Astrocyte of the spinal cord (primary cell): Measurements from ENCODE around the gene ZBTB42.

Source experiments
- DNase-seq: peaks from one replicate; pipeline ENCODE4 v3.0.0; 2011; ENCODE audit warnings: low read depth, low spot score
- H3K4me3 ChIP-seq: 2 replicates; pipeline ENCODE4 v1.5.1; 2011; ENCODE audit warnings: low read depth, mild to moderate bottlenecking, low read length, moderate library complexity
- CTCF ChIP-seq: IDR thresholded peaks from 2 replicates; pipeline ENCODE4 v1.5.1; 2012; ENCODE audit warnings: low read depth, mild to moderate bottlenecking, low read length, inconsistent platforms
- in situ Hi-C: cut with HindIII; loops from 2 replicates; pipeline ENCODE4 v1.10.0; 2017; ENCODE audit warnings: low sequenced_read_pairs

The ZBTB42 gene

DNA sequence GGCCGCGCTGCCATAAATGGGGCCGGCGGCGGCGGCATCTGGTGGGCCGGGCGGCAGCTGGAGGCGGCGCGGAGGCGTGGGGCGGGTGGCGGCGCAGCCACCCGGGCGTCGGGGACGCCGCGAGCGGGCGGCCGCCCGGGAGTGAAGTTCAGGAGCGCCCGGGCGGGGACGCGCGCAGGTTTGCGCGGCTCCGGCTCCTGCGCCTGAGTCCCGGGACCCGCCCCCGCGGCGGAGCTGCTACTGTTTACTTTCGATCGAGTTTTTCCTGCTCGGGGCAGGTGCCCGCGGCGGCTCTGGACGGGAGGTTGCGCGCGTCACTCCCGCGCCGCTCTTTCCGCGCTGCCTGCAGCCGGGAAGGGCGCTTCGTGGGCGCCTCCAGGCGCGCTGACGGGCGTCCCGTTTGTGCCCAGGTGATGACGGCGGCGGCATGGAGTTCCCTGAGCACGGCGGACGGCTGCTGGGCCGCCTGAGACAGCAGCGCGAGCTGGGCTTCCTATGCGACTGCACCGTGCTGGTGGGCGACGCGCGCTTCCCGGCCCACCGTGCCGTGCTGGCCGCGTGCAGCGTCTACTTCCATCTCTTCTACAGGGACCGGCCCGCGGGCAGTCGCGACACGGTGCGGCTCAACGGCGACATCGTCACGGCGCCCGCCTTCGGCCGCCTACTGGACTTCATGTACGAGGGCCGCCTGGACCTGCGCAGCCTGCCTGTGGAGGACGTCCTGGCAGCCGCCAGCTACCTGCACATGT, at the start of gene ZBTB42:
Gene ZBTB42 (plus strand): TSS at position 331 of the 749 bp plus-strand sequence. CDS start 97 bp downstream, at position 428.
- in situ Hi-C loops = no loop called here
- peak within 1 kb of the TSS; percentile 42 for H3K4me3 ChIP-seq
- DNase-seq = peak; percentile 50
- no peak for TF ChIP-seq CTCF

- in situ Hi-C loops = no loop called here
- no peak for TF ChIP-seq CTCF
- H3K4me3 ChIP-seq = peak overlapping the region; percentile 90
- DNase-seq = no peak
These were observed 49.1 kb upstream of the ZBTB42 start for GRCh38 chr14:104751539-104752422.

DNA sequence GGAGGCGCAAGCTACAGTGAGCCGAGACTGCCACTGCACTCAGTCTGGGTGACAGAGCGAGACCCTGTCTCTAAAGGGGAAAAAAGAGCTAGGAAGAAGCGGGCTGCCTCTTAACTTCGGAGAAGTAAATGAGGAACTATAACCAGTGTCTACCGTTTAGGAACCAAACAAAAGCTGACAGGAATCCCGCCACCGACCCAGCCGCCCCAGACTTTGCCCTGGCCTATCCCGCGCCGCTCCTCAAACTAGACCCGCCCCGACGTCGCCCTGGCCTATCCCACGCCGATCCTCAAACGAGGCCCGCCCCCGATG, 48.5 kb upstream of the ZBTB42 start:
- in situ Hi-C loops = no loop called here
- no peak for TF ChIP-seq CTCF
- no peak for DNase-seq
- peak overlapping the region; percentile 90 for H3K4me3 ChIP-seq

DNA sequence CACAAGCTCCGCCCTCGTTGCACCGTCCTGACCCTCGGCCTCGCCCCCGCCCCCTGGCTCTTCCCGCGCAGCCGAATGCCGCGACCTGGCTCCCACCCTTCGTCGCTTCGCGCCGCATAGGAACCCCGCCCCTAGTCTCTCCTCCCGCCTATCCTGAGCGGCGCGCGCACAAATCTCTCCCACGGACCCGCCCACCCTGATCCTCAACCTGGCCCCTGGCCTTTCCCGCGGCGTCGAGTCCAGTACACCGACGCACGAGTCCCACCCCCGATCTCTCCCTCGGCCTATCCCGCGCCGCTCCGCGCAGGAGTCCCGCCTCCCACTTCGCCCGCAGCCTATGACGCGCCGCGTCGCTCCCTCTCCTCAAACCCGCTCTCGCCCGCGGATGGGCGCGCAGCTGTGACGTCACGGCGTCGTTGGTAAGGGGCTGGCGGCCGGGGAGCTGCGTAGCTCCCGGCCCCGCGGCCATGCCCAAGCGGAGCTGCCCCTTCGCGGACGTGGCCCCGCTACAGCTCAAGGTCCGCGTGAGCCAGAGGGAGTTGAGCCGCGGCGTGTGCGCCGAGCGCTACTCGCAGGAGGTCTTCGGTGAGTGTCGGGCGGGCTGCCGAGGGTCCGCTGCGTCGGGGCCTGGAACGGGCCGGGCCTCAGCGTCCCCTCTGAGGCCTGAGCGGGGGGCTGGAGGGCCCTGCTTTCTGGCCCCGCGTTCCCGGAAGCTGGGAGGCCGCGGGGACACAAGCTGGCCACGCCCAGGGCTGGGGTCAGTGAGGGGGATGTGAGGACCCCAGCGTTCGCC, 48.0 kb upstream of the ZBTB42 start, which contains the start of gene SIVA1:
Gene SIVA1 (plus strand): TSS at position 413 of the 793 bp plus-strand sequence. CDS start 55 bp downstream, at position 468.
- H3K4me3 ChIP-seq = peak within 1 kb of the TSS; percentile 90
- no peak for TF ChIP-seq CTCF
- in situ Hi-C loops = no loop called here
- DNase-seq = peak; percentile 100

DNA sequence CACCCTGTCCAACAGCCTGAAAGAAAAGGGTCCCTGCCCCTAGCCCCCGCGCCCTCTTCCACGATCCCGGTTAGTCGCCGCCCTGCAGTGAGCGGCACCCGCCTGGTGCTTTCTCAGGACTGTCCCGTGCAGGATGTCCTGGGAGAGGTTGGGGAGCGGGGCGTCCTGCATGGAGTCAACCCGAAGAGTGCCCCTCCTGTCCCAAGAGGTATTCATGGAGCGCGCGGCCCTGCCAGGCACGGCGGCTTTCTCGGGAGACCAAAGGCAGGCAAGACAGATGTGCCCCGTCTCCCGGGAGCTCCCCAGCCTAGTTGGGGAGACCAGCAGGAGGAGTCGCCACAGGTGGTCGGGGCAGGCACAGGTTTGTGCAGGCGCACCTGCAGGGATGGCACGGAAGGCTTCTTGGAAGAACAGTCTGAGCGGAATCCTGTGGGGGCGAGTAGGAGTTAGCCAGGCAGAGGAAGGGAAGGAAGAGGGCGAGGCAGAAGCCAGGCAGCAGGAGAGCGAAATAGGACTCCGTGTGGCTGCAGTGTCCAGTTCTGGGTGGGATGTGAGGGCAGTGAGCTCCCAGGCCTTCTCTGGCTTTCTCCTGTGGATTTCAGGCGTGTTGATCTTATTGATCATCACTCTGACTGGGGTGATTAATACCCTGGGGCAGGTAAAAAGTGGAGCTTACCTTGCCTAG, 47.2 kb upstream of the ZBTB42 start:
- in situ Hi-C loops = no loop called here
- DNase-seq = no peak
- no peak for TF ChIP-seq CTCF
- H3K4me3 ChIP-seq = peak overlapping the region; percentile 90
